Measurements from ENCODE around the gene CBL.
A peak's percentile ranks its signal among the peaks of the same experiment; 100 is the strongest.

Gene CBL

GRCh38 chr11:119351232-119351631 is 145.1 kb downstream of the CBL start:
- no peak for DNase-seq

DNA sequence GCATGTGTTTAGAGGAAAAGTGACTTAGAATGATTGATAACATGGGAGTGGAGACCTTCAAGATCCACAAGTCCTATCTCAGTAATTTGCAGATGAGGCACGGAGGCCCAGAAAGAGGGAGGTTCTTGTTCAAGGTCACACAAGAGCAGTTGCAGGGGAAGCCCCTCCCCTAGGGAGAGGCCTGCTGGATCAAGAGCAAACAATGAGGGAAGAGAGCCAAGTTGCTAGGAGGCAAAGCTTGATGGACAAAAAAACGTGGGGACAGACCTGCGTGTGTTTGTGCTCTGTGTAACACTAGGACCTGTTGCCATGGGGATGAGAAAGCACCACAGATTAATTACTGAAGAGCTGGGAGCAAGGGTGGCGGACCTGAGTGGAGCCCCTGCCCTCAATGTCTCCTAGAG is 146.7 kb downstream of the CBL start:
- DNase-seq: no peak

GRCh38 chr11:119355091-119355843 is 149.1 kb downstream of the CBL start:
- no peak for DNase-seq

GRCh38 chr11:119356349-119357031 is 150.4 kb downstream of the CBL start:
- DNase-seq: peak; percentile 78

DNA sequence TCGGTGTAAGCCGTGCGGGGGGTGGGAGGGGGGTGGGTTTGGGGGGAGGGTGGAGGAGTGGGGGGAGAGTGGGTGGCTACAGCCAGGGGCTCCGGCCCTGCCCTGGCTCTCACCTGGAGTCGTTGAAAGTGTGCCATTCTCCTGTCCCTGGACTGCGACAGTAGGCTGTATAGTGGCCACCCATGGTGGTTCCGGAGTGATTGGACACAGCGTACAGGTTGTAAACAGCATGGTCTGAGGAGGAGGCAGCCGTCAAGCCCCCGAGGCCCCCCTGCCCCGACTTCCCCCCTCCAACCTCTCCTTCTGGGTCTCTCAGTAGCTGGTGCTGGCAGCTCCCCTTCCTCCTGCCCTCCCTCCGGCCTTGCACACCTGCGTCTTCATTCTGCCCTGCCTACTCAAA is 150.9 kb downstream of the CBL start:
- no peak for DNase-seq

All from activated naive CD4-positive, alpha-beta T cell treated with anti-CD3 and anti-CD28 coated beads, Interleukin-2, amount 50 U/mL, for 16 hours (primary cell).